ENCODE results near the gene ELP6. TPM values are rescaled to one million over a fixed set of nuclear protein-coding genes. Genes with fewer than 3 reads are reported as not detected.

Gene ELP6
- total RNA-seq, 2 experiments from 2014 or later, result 11.0 to 12.3 TPM

GRCh38 chr3:47475570-47476329 is 37.8 kb downstream of the ELP6 start, which contains the start of gene SCAP:
SCAP (minus strand) TSS chr3:47475941; CDS start chr3:47442993, 32,948 bp downstream.
- no peaks in the 10 kb centered on the region for H3K9me3 ChIP-seq (ENCODE audit: control insufficient read depth in 1 of 2, insufficient read depth in 1 of 2, low read length in 2 of 2)
- H3K36me3 ChIP-seq (ENCODE audit: insufficient read depth, low read length), result peaks cover 3% of the 10 kb centered on the region
- CTCF ChIA-PET, result interaction anchor here (0.7 to 5.2 kb wide), 13 partner anchors 9 to 469 kb away, joined by 3 to 51 read pairs (median 4); partner anchors contain the start of genes ELP6 and PTPN23
- peaks cover 28% of the 10 kb centered on the region for H3K4me1 ChIP-seq (ENCODE audit: insufficient read depth, low read length)
- peak; percentile 93 to 98 (median 96) for DNase-seq
- Mint-ChIP-seq H3K4me3 (peak within 1 kb of the TSS; percentile 99), H3K27me3 (no peaks in the 10 kb centered on the region), H3K27ac (peak within 1 kb of the TSS; percentile 89), H3K36me3 (ENCODE audit: low read depth) (peaks cover 11% of the 10 kb centered on the region), H3K4me1 (ENCODE audit: low read depth) (peaks cover 44% of the 10 kb centered on the region), H3K9me3 (no peaks in the 10 kb centered on the region)
- H3K4me3 ChIP-seq (ENCODE audit: low read length), result peak within 1 kb of the TSS; percentile 68
- intact Hi-C loops (cut with DNase I, micrococcal nuclease), result loop anchor here (1.0 to 5.0 kb wide), 8 partner anchors 33 to 1617 kb away; partner anchors contain the start of genes ELP6 (in 2 of the 2), CCDC12 (in 1 of the 2), NBEAL2 (in 1 of the 2) and PTPN23 (in 1 of the 2)
- H3K27ac ChIP-seq (ENCODE audit: low read depth in 1 of 2, low read length in 2 of 2), result peak within 1 kb of the TSS; percentile 73 to 74
- TF ChIP-seq CTCF (IDR thresholded peaks at IDR 0.05), result peak; percentile 90
- peak; percentile 92 for ATAC-seq (ENCODE audit: poor library complexity)
- no peaks in the 10 kb centered on the region for H3K27me3 ChIP-seq (ENCODE audit: control insufficient read depth in 1 of 2, insufficient read depth in 2 of 2, low read length in 2 of 2)
- POLR2A ChIA-PET, result interaction anchor here (0.6 to 2.6 kb wide), 7 partner anchors 13 to 496 kb away, joined by 3 to 16 read pairs (median 4); partner anchors contain the start of genes NBEAL2, PTPN23, SETD2 and SMARCC1

GRCh38 chr3:47475029-47475569 is 38.4 kb downstream of the ELP6 start:
- intact Hi-C loops (cut with DNase I, micrococcal nuclease), result loop anchor here (1.0 to 5.0 kb wide), 6 partner anchors 33 to 1617 kb away; partner anchors contain the start of genes ELP6 (in 2 of the 2), CCDC12 (in 1 of the 2), NBEAL2 (in 1 of the 2) and QRICH1 (in 1 of the 2)
- peaks cover 3% of the 10 kb centered on the region for H3K36me3 ChIP-seq (ENCODE audit: insufficient read depth, low read length)
- peak overlapping the region; percentile 68 for H3K4me3 ChIP-seq (ENCODE audit: low read length)
- peaks cover 28% of the 10 kb centered on the region for H3K4me1 ChIP-seq (ENCODE audit: insufficient read depth, low read length)
- peak overlapping the region; percentile 89 for H3K27ac Mint-ChIP-seq
- DNase-seq (peak in 1 of 14 experiments; percentile 8), ATAC-seq (ENCODE audit: poor library complexity) (peak; percentile 33)
- H3K27me3 Mint-ChIP-seq, result no peaks in the 10 kb centered on the region
- no peaks in the 10 kb centered on the region for H3K9me3 ChIP-seq (ENCODE audit: control insufficient read depth in 1 of 2, insufficient read depth in 1 of 2, low read length in 2 of 2)
- no peaks in the 10 kb centered on the region for H3K9me3 Mint-ChIP-seq
- ChIA-PET POLR2A (interaction anchor here (0.6 to 2.6 kb wide), 7 partner anchors 12 to 495 kb away, joined by 3 to 16 read pairs (median 4); partner anchors contain the start of genes ELP6, NBEAL2, PTPN23 and SETD2), CTCF (interaction anchor here (0.7 to 5.2 kb wide), 10 partner anchors 8 to 468 kb away, joined by 3 to 51 read pairs (median 4); partner anchors contain the start of genes ELP6 and PTPN23)
- H3K27me3 ChIP-seq (ENCODE audit: control insufficient read depth in 1 of 2, insufficient read depth in 2 of 2, low read length in 2 of 2), result no peaks in the 10 kb centered on the region
- peaks cover 46% of the 10 kb centered on the region for H3K4me1 Mint-ChIP-seq (ENCODE audit: low read depth)
- H3K36me3 Mint-ChIP-seq (ENCODE audit: low read depth), result peaks cover 11% of the 10 kb centered on the region
- peak overlapping the region in 1 of 2 donors; percentile 74 for H3K27ac ChIP-seq (ENCODE audit: low read depth in 1 of 2, low read length in 2 of 2)
- H3K4me3 Mint-ChIP-seq, result peak overlapping the region; percentile 92
- no peak for TF ChIP-seq CTCF (IDR thresholded peaks at IDR 0.05)

- no peak for TF ChIP-seq CTCF (IDR thresholded peaks at IDR 0.05)
- ATAC-seq (ENCODE audit: poor library complexity), result no peak
- H3K4me1 ChIP-seq (ENCODE audit: insufficient read depth, low read length), result peaks cover 28% of the 10 kb centered on the region
- no peaks in the 10 kb centered on the region for H3K27me3 ChIP-seq (ENCODE audit: control insufficient read depth in 1 of 2, insufficient read depth in 2 of 2, low read length in 2 of 2)
- intact Hi-C loops (cut with DNase I, micrococcal nuclease), result no loop called here
- Mint-ChIP-seq H3K36me3 (ENCODE audit: low read depth) (peaks cover 17% of the 10 kb centered on the region), H3K27ac (peak overlapping the region; percentile 65), H3K4me1 (ENCODE audit: low read depth) (peaks cover 52% of the 10 kb centered on the region), H3K4me3 (peak overlapping the region; percentile 88), H3K9me3 (no peaks in the 10 kb centered on the region), H3K27me3 (no peaks in the 10 kb centered on the region)
- no peak overlapping the region for H3K4me3 ChIP-seq (ENCODE audit: low read length)
- no peak for DNase-seq
- H3K27ac ChIP-seq (ENCODE audit: low read depth in 1 of 2, low read length in 2 of 2), result no peak overlapping the region
- ChIA-PET CTCF (no interaction called here), POLR2A (no interaction called here)
- no peaks in the 10 kb centered on the region for H3K9me3 ChIP-seq (ENCODE audit: control insufficient read depth in 1 of 2, insufficient read depth in 1 of 2, low read length in 2 of 2)
- peaks cover 3% of the 10 kb centered on the region for H3K36me3 ChIP-seq (ENCODE audit: insufficient read depth, low read length)
These were observed 40.1 kb downstream of the ELP6 start for GRCh38 chr3:47473391-47473790.

Data from CD4-positive, alpha-beta T cell (primary cell).